Skeletal muscle tissue (tissue), 4 donors: ENCODE data around the gene MGAT5B. TPM values are rescaled to one million over a fixed set of nuclear protein-coding genes. Genes with fewer than 3 reads are reported as not detected.
"Not testable (repeated sequence)": the region's sequence is repeated elsewhere in the genome, so short reads cannot be mapped to it uniquely, and the experiment has no call there.

Experiments
- H3K27ac ChIP-seq: one replicate; pipeline ENCODE4 v1.7.0; 2013; ENCODE audit warnings: mild to moderate bottlenecking, low read depth, low read length, inconsistent platforms
- H3K27me3 ChIP-seq, 3 donors: one replicate each; pipeline ENCODE4 v1.7.0; 2013; ENCODE audit warnings: low read length in 3 of 3; ENCODE audit not compliant: control insufficient read depth in 3 of 3, insufficient read depth in 3 of 3
- H3K36me3 ChIP-seq, 3 donors: one replicate each; pipeline ENCODE4 v1.7.0; 2013; ENCODE audit warnings: low read length in 3 of 3; ENCODE audit not compliant: control insufficient read depth in 3 of 3, insufficient read depth in 3 of 3
- H3K4me1 ChIP-seq, 3 donors: one replicate each; pipeline ENCODE4 v1.7.0; 2013; ENCODE audit warnings: low read length in 3 of 3, mild to moderate bottlenecking in 3 of 3; ENCODE audit not compliant: control insufficient read depth in 3 of 3, insufficient read depth in 3 of 3
- H3K4me3 ChIP-seq, 3 donors: one replicate each; pipeline ENCODE4 v1.7.0; 2013; ENCODE audit warnings: low read length in 3 of 3
- H3K9ac ChIP-seq, 3 donors: one replicate each; pipeline ENCODE4 v1.7.0; 2013; ENCODE audit warnings: low read length in 3 of 3, mild to moderate bottlenecking in 3 of 3, moderate library complexity in 2 of 3, low read depth in 1 of 3
- H3K9me3 ChIP-seq, 3 donors: one replicate each; pipeline ENCODE4 v1.7.0; 2013; ENCODE audit warnings: low read length in 3 of 3; ENCODE audit not compliant: control insufficient read depth in 3 of 3
- total RNA-seq: library from RNA; depleted of rRNA; stranded (reverse); fragments of >200 nt; gene quantifications from one replicate; pipeline ENCODE4 v1.2.3, GENCODE V29; 2014
- donor health status: Osteomylitis.

MGAT5B gene
- total RNA-seq, 1 donor from 2014 or later, result not detected

DNA sequence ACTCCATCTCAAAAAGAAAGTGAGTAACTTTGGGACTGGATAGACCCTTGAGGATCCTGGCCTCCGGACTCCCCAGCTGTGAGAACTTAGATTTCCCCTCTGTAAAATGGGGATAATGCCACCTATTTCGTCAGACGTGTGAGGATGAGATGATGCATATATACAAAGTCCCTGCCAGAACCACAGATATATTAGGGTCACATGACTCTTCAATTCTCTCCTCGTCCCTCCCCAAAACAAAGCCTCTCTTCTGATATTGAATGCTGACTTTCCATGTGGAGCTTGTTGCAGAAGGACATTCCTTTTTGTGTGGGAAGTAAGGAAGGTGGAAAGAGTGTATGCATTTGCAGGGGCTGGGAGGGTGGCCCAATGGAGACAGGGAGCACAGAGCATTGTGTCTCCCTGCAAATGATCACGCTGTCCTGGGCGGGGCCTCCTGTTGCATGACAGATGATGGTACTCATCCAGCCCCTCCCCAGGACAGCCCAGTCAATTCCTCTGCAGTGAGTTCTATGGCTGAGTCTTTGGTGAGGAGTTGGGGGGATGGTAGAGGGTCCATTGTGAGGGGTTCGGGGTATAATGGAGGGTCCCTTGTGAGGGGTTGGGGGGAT is 35.1 kb upstream of the MGAT5B start:
- Histone ChIP-seq H3K27ac (no peak overlapping the region), H3K9me3 (no peaks in the 10 kb centered on the region), H3K4me1 (no peaks in the 10 kb centered on the region), H3K27me3 (peaks cover 3 to 15% (median 10%) of the 10 kb centered on the region in 3 donors), H3K36me3 (no peaks in the 10 kb centered on the region), H3K4me3 (no peak overlapping the region), H3K9ac (no peak overlapping the region)

DNA sequence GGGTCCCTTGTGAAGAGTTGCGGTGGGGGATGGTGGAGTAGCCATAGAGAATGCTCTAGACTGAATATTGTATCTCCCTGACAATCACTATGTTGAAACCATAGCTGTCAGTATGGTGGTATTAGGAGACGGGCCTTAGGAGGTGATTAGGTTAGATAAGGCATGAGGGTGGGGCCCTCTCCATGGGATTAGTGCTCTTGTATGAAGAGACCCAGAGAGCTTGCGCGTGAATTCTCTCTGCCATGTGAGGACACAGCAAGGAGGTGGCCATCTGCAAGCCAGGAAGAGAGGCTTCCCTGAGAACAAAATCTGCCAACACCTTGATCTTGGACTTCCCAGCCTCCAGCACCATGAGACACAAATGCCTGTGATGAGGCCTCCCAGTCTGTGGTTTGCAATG is 34.5 kb upstream of the MGAT5B start:
- H3K36me3 ChIP-seq, result no peaks in the 10 kb centered on the region
- no peaks in the 10 kb centered on the region for H3K9me3 ChIP-seq
- H3K9ac ChIP-seq, result no peak overlapping the region
- H3K27me3 ChIP-seq, result peaks cover 3 to 15% (median 10%) of the 10 kb centered on the region in 3 donors
- no peak overlapping the region for H3K4me3 ChIP-seq
- no peak overlapping the region for H3K27ac ChIP-seq
- H3K4me1 ChIP-seq, result peaks cover 0 to 2% (median 0%) of the 10 kb centered on the region in 3 donors

GRCh38 chr17:76834870-76835269 is 33.3 kb upstream of the MGAT5B start:
- peaks cover 5 to 15% (median 10%) of the 10 kb centered on the region in 3 donors for H3K27me3 ChIP-seq
- H3K4me3 ChIP-seq, result no peak overlapping the region
- no peaks in the 10 kb centered on the region for H3K36me3 ChIP-seq
- no peaks in the 10 kb centered on the region for H3K9me3 ChIP-seq
- H3K27ac ChIP-seq, result no peak overlapping the region
- no peak overlapping the region for H3K9ac ChIP-seq
- H3K4me1 ChIP-seq, result peaks cover 0 to 4% (median 0%) of the 10 kb centered on the region in 3 donors

GRCh38 chr17:76840443-76840767 is 27.8 kb upstream of the MGAT5B start:
- H3K36me3 ChIP-seq, result no peaks in the 10 kb centered on the region

DNA sequence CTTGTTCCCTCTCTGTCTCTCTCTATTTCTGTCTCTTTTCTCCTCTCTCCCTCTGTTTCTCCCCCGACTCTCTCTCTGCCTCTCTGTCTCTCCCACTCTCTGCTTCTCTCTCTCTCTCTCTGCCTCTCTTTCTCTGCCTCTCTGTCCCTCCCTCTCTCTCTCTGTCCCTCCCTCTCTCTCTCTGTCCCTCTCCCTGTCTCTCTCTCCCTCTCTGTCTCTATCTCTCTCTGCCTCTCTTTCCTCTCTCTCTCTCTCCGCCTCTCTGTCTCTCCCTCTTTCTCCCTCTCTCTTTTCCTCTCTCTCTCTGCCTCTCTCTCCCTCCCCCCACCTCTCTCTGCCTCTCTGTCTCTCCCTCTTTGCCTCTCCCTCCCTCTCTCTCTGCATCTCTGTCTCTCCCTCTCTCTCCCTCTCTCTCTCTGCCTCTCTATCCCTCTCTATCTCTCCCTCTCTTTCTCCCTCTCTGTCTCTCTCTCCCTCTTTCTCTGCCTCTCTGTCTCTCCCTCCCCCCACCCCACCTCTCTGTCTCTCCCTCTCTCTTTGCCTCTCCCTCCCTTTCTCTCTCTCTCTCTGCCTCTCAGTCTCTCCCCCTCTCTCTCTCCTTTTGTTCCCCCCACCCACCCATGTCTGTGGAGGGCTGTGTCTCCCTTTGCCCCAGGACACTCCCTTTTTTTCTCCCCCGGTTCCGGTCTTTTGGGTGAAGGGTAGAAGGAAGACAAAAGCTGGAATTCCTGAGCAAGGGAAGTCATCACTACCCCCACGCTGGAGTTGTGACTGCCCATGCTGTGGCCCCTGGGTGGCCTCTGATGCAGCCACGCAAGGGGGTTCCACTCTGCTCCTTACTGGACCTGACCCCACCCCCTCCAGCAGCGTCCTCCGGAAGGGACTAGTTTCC is 27.1 kb upstream of the MGAT5B start:
- no peak overlapping the region for H3K4me3 ChIP-seq
- H3K9ac ChIP-seq, result no peak overlapping the region
- H3K27ac ChIP-seq, result no peak overlapping the region
- H3K27me3 ChIP-seq, result peaks cover 38 to 47% (median 39%) of the 10 kb centered on the region in 3 donors
- H3K36me3 ChIP-seq, result no peaks in the 10 kb centered on the region
- no peaks in the 10 kb centered on the region for H3K9me3 ChIP-seq
- H3K4me1 ChIP-seq, result peaks cover 0 to 6% (median 0%) of the 10 kb centered on the region in 3 donors

More at GRCh38 chr17:76840443-76840767, 27.8 kb upstream of the MGAT5B start:
- Histone ChIP-seq H3K9me3 (no peaks in the 10 kb centered on the region), H3K27ac (no peak overlapping the region), H3K9ac (no peak overlapping the region), H3K27me3 (peaks cover 35 to 47% (median 38%) of the 10 kb centered on the region in 3 donors), H3K4me1 (peaks cover 0 to 6% (median 0%) of the 10 kb centered on the region in 3 donors), H3K4me3 (no peak overlapping the region)

GRCh38 chr17:76841776-76842405 is 26.3 kb upstream of the MGAT5B start:
- Histone ChIP-seq H3K27ac (no peak overlapping the region), H3K9ac (no peak overlapping the region), H3K9me3 (no peaks in the 10 kb centered on the region), H3K4me3 (no peak overlapping the region), H3K27me3 (peaks cover 38 to 50% (median 39%) of the 10 kb centered on the region in 3 donors), H3K4me1 (peaks cover 0 to 6% (median 0%) of the 10 kb centered on the region in 3 donors), H3K36me3 (no peaks in the 10 kb centered on the region)

- not testable (repeated sequence) for H3K9me3 ChIP-seq, H3K36me3 ChIP-seq, H3K4me1 ChIP-seq, H3K4me3 ChIP-seq, H3K9ac ChIP-seq, H3K27ac ChIP-seq
- peaks cover 38 to 53% (median 39%) of the 10 kb centered on the region in 3 donors for H3K27me3 ChIP-seq
Observed at GRCh38 chr17:76843068-76843467, 25.1 kb upstream of the MGAT5B start.

GRCh38 chr17:76843703-76844484 is 24.3 kb upstream of the MGAT5B start:
- Histone ChIP-seq H3K36me3 (no peaks in the 10 kb centered on the region), H3K27me3 (peaks cover 38 to 53% (median 39%) of the 10 kb centered on the region in 3 donors), H3K27ac (no peak overlapping the region)

GRCh38 chr17:76844485-76844829 is 23.7 kb upstream of the MGAT5B start:
- H3K9me3 ChIP-seq, result no peaks in the 10 kb centered on the region
- no peak overlapping the region for H3K27ac ChIP-seq
- no peak overlapping the region for H3K4me3 ChIP-seq
- H3K27me3 ChIP-seq, result peaks cover 38 to 53% (median 39%) of the 10 kb centered on the region in 3 donors
- H3K9ac ChIP-seq, result no peak overlapping the region
- H3K4me1 ChIP-seq, result peaks cover 0 to 4% (median 0%) of the 10 kb centered on the region in 3 donors
- no peaks in the 10 kb centered on the region for H3K36me3 ChIP-seq

More at GRCh38 chr17:76843703-76844484, 24.3 kb upstream of the MGAT5B start:
- Histone ChIP-seq H3K9ac (no peak overlapping the region), H3K4me1 (peaks cover 0 to 4% (median 0%) of the 10 kb centered on the region in 3 donors), H3K9me3 (no peaks in the 10 kb centered on the region), H3K4me3 (no peak overlapping the region)
